Upper lobe of right lung (tissue), 1 donor: Measurements from ENCODE around the gene AURKAIP1. TPM values are rescaled to one million over a fixed set of nuclear protein-coding genes. Genes with fewer than 3 reads are reported as not detected.
"Not testable (repeated sequence)": the region's sequence is repeated elsewhere in the genome, so short reads cannot be mapped to it uniquely, and the experiment has no call there.

Experiments used
- ATAC-seq: fragments of 200-7000 bp; cut with Tn5 transposase; one replicate; pipeline ENCODE4 v1.9.1; 2020; ENCODE audit warnings: mild to moderate bottlenecking, moderate library complexity
- DNase-seq: peaks from one replicate; pipeline ENCODE4 v3.0.0-alpha.2; 2020
- H3K27ac ChIP-seq: fragments of 200-600 bp; one replicate; pipeline ENCODE4 v1.8.0; 2022
- H3K27me3 ChIP-seq: fragments of 200-600 bp; one replicate; pipeline ENCODE4 v1.8.0; 2022; ENCODE audit warnings: mild to moderate bottlenecking
- H3K36me3 ChIP-seq: fragments of 200-600 bp; one replicate; pipeline ENCODE4 v1.8.0; 2022
- H3K4me1 ChIP-seq: fragments of 200-600 bp; one replicate; pipeline ENCODE4 v1.8.0; 2022
- H3K4me3 ChIP-seq: fragments of 200-600 bp; one replicate; pipeline ENCODE4 v1.8.0; 2022; ENCODE audit warnings: mild to moderate bottlenecking
- H3K9me3 ChIP-seq: fragments of 200-600 bp; one replicate; pipeline ENCODE4 v1.8.0; 2022
- intact Hi-C: fragments of 100-400 bp; cut with DNase I; formaldehyde crosslinking; loops from one replicate; pipeline ENCODE4 v1.11.0; 2022
- total RNA-seq: library from RNA; stranded (reverse); fragmentation: NEBNext Ultra II Directional; extraction: Animal tissue kit (Norgen Biotek cat#: 25700); gene quantifications from one replicate; pipeline ENCODE4 v1.2.1, GENCODE V29; 2021
- TF ChIP-seq, protein P1 (sequence below): fragments of 200-600 bp; IDR thresholded peaks from one replicate; pipeline ENCODE4 v1.8.0; 2022; ENCODE audit warnings: antibody characterized with exemption
- donor health status: DM: no; HTN: yes; CAD: no; lungs with severe emphysema.

Gene AURKAIP1
- total RNA-seq, 1 donor from 2014 or later, result 92.1 TPM

DNA sequence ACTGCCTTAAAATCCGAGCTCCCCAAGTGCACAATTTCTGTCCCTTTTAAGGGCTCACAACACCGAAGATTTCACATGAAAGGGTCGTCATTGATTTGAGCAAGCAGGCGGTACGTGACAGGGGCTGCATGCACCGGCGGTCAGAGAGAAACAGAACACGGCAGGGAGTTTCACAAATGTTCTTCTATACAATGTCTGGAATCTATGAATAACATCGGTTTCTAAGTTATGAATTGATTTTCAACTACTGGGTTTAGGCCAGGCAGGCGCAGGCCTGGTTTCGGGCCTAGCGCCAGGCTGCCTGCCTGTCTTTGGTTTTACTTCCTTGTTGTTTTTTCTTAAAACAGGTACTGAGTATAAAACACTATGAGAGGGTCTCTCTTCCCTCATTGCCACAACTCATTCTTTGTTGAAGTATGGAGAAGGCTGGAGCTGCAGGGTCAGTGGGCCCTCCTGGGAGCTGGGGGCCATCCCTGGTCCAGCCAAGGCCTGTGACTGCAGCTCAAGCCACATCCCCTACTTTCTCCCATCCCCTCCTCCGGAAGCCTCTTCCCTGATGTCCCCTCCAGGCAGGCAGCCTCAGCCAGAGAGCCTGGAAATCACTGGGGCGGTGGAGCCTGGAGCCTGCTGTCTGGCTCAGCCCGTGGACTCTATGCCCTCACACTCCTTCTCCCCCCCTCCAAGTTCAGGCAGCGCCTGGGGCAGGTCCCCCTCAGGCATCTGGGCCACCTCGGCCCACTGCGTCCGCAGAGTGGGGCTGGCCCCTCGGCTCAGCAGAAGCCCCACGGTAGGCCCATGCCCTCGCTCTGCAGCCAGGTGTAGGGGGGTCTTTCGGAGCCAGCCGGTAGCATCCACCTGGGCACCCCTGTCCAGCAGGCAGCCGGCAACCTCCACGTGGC, 43.7 kb upstream of the AURKAIP1 start:
- intact Hi-C loops, result no loop called here
- TF ChIP-seq, protein P1, sequence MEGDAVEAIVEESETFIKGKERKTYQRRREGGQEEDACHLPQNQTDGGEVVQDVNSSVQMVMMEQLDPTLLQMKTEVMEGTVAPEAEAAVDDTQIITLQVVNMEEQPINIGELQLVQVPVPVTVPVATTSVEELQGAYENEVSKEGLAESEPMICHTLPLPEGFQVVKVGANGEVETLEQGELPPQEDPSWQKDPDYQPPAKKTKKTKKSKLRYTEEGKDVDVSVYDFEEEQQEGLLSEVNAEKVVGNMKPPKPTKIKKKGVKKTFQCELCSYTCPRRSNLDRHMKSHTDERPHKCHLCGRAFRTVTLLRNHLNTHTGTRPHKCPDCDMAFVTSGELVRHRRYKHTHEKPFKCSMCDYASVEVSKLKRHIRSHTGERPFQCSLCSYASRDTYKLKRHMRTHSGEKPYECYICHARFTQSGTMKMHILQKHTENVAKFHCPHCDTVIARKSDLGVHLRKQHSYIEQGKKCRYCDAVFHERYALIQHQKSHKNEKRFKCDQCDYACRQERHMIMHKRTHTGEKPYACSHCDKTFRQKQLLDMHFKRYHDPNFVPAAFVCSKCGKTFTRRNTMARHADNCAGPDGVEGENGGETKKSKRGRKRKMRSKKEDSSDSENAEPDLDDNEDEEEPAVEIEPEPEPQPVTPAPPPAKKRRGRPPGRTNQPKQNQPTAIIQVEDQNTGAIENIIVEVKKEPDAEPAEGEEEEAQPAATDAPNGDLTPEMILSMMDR, result no peak
- no peak overlapping the region for H3K27ac ChIP-seq
- H3K4me1 ChIP-seq, result no peaks in the 10 kb centered on the region
- ATAC-seq, result no peak
- H3K9me3 ChIP-seq, result no peaks in the 10 kb centered on the region
- no peak overlapping the region for H3K4me3 ChIP-seq
- H3K36me3 ChIP-seq, result no peaks in the 10 kb centered on the region
- no peak for DNase-seq
- H3K27me3 ChIP-seq, result no peaks in the 10 kb centered on the region

DNA sequence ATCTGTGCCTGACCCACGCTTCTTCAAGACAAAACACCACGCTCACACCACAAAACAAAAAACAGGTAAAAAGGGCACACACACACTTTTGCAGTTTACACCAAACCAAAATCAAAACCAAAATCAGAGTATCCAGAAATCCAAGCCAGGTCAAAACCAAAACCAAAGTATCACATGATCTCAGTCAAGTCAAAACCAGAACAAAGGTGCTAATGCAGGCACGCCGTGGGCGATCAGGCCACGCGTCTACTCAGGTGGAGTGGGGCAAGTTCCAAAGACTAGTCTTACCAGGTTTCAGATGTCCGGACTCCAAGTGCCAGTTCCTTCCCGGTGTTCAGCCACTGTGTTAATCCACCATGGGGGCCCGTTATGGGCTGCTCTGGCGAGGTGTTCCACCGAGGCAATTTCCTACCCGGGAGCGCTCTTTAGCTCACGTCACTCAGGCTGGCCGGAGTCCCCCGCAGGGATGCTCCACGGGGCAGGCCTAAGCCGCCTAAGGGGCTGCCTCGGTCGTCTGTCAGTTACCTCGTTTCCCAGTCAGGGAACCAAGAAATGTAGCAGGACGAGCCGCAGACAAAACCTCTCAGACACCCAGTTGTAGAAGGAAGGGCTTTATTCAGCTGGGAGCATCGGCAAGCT, 42.9 kb upstream of the AURKAIP1 start:
- H3K27ac ChIP-seq, H3K4me1 ChIP-seq, DNase-seq, H3K9me3 ChIP-seq, H3K36me3 ChIP-seq, intact Hi-C loops, H3K27me3 ChIP-seq, ATAC-seq, H3K4me3 ChIP-seq: not testable (repeated sequence)

DNA sequence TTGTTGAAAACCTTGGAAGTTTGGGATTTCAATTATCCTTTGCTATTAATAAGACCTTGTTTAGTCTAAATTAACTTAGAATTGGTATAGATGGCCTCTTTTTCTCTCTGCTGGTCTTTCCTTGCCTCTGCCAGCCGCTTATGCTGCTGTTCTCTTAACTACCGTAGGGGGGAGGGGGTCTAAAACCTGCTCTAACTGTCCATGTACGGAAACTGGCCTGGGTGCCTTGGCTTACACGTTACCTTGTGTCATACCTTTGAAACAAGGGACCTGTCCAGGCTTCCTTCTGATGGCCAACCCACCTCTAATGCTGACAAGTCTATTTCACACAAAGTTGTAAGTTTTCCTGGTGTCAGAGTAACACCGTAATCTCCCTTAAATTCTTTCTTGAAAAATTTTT, 42.4 kb upstream of the AURKAIP1 start:
- ATAC-seq, DNase-seq, H3K4me3 ChIP-seq, intact Hi-C loops, H3K4me1 ChIP-seq, H3K27ac ChIP-seq, H3K36me3 ChIP-seq, H3K27me3 ChIP-seq, H3K9me3 ChIP-seq: not testable (repeated sequence)

DNA sequence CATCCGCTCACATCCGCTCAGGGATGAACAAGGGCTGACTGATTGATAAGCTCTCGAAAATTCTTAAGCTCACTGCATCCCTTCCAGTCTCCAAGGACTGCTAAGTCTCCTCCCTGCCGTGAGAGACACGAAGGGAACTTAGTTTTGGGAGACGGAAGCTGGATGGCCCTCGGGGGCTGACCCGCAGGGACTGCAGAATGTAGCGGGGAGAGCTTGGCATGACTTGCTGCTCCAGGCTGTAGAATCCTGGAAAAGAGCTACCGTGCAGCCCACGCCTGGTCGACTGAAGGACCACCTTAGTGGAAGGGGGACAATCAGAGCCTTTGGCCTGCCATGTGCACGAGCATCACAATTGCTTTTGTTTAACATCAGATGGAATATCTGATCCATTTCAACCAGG, 40.7 kb upstream of the AURKAIP1 start:
- intact Hi-C loops, result no loop called here
- Histone ChIP-seq H3K36me3 (no peaks in the 10 kb centered on the region), H3K4me3 (no peak overlapping the region), H3K27me3 (no peaks in the 10 kb centered on the region), H3K9me3 (no peaks in the 10 kb centered on the region), H3K4me1 (no peaks in the 10 kb centered on the region), H3K27ac (no peak overlapping the region)
- ATAC-seq, result no peak
- DNase-seq, result no peak
- TF ChIP-seq, protein P1, result no peak

DNA sequence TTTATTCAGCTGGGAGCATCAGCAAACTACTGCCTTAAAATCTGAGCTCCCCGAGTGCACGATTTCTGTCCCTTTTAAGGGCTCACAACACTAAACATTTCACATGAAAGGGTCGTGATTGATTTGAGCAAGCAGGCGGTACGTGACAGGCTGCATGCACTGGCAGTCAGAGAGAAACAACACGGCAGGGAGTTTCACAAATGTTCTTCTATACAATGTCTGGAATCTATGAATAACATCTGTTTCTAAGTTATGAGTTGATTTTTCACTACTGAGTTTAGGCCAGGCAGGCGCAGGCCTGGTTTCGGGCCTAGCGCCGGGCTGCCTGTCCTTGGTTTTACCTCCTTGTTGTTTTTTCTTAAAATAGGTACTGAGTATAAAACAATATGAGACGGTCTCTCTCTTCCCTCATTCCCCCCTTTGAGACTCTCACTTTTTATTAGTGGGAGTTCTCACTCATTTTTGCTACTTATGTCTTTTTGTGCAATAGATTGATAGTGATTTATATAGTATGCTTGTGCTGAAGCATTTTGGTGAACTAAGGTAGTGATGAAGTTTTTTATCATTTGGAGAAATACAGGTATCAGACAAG, 37.4 kb upstream of the AURKAIP1 start:
- peaks cover 12% of the 10 kb centered on the region for H3K4me1 ChIP-seq
- ATAC-seq, H3K9me3 ChIP-seq, intact Hi-C loops, H3K36me3 ChIP-seq, H3K4me3 ChIP-seq, H3K27ac ChIP-seq, DNase-seq, H3K27me3 ChIP-seq: not testable (repeated sequence)

DNA sequence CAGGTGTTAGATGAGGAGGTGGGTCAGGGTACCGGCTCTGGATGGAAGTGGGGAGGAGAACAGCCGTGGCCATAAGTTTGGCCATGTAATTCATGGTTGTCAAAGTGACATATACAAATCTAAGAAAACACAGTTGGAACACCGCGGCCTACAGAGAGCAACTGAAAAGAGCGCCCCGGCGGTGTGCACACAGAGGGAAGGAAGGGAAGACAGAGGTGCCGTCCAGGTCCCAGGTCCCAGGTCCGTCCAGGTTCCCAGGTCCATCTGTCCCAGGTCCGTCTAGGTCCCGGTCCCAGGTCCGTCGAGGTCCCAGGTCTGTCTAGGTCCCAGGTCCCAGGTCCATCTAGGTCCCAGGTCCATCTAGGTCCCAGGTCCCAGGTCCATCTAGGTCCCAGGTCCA, 36.6 kb upstream of the AURKAIP1 start:
- H3K27ac ChIP-seq, result no peak overlapping the region
- ATAC-seq, result no peak
- intact Hi-C loops, result no loop called here

DNA sequence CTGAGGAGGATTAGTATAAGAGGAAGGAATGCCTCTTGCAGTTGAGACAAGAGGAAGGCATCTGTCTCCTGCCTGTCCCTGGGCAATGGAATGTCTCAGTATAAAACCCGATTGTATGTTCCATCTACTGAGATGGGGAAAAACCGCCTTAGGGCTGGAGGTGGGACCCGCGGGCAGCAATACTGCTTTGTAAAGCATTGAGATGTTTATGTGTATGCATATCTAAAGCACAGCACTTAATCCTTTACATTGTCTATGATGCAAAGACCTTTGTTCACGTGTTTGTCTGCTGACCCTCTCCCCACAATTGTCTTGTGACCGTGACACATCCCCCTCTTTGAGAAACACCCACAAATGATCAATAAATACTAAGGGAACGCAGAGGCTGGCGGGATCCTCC, 35.2 kb upstream of the AURKAIP1 start:
- Histone ChIP-seq H3K27ac (peak overlapping the region; percentile 17), H3K4me1 (peaks cover 21% of the 10 kb centered on the region)
- H3K27me3 ChIP-seq, ATAC-seq, DNase-seq, H3K4me3 ChIP-seq, H3K9me3 ChIP-seq, intact Hi-C loops, H3K36me3 ChIP-seq: not testable (repeated sequence)

More for the DNA sequence above, 36.6 kb upstream of the AURKAIP1 start:
- no peaks in the 10 kb centered on the region for H3K27me3 ChIP-seq
- TF ChIP-seq, protein P1, result no peak
- DNase-seq, result no peak
- peaks cover 12% of the 10 kb centered on the region for H3K4me1 ChIP-seq
- no peaks in the 10 kb centered on the region for H3K36me3 ChIP-seq
- H3K4me3 ChIP-seq, result no peak overlapping the region
- no peaks in the 10 kb centered on the region for H3K9me3 ChIP-seq
